SK-N-SH treated with all-trans-retinoic acid at 6 μM for 48 hours (cell line): ENCODE data around the gene GABPB2.

ENCODE experiments used
- ATAC-seq: fragments of 200-7000 bp; cut with Tn5 transposase; 3 replicates; pipeline ENCODE4 v1.9.1; 2020; ENCODE audit warnings: mild to moderate bottlenecking, moderate library complexity
- ARNTL ChIP-seq: fragments of 450-650 bp; formaldehyde crosslinking; IDR thresholded peaks from 2 replicates; pipeline ENCODE4 v1.5.0; 2020; ENCODE audit warnings: low read depth, mild to moderate bottlenecking, moderate library complexity, borderline replicate concordance
- BACH2 ChIP-seq: fragments of 250-450 bp; sonication (Bioruptor Pico); IDR thresholded peaks from 2 replicates; pipeline ENCODE4 v1.9.0; 2021; ENCODE audit warnings: mild to moderate bottlenecking, borderline replicate concordance
- CSDC2 ChIP-seq: fragments of 250-450 bp; sonication (Bioruptor Pico); IDR thresholded peaks from 2 replicates; pipeline ENCODE4 v1.5.0; 2020; ENCODE audit warnings: mild to moderate bottlenecking, moderate library complexity
- ESRRG ChIP-seq: fragments of 250-450 bp; sonication (Bioruptor Pico); IDR thresholded peaks from 2 replicates; pipeline ENCODE4 v1.6.1; 2021; ENCODE audit warnings: mild to moderate bottlenecking
- GLIS3 ChIP-seq: fragments of 250-450 bp; sonication (Bioruptor Pico); IDR thresholded peaks from 2 replicates; pipeline ENCODE4 v1.5.0; 2020; ENCODE audit warnings: mild to moderate bottlenecking, moderate library complexity
- ISL1 ChIP-seq: fragments of 250-450 bp; sonication (Bioruptor Pico); IDR thresholded peaks from 2 replicates; pipeline ENCODE4 v2.1.2; 2022; ENCODE audit warnings: mild to moderate bottlenecking, moderate library complexity
- OSR1 ChIP-seq: fragments of 250-450 bp; sonication (Bioruptor Pico); IDR thresholded peaks from 2 replicates; pipeline ENCODE4 v1.8.0; 2022; ENCODE audit warnings: moderate library complexity, mild to moderate bottlenecking, inconsistent platforms
- PPARA ChIP-seq: fragments of 250-450 bp; sonication (Bioruptor Pico); IDR thresholded peaks from 2 replicates; pipeline ENCODE4 v1.5.0; 2020; ENCODE audit warnings: mild to moderate bottlenecking, borderline replicate concordance
- SNAI2 ChIP-seq: fragments of 250-450 bp; sonication (Bioruptor Pico); IDR thresholded peaks from 2 replicates; pipeline ENCODE4 v1.5.0; 2020; ENCODE audit warnings: mild to moderate bottlenecking, moderate library complexity
- TCF4 ChIP-seq: fragments of 250-450 bp; sonication (Bioruptor Pico); IDR thresholded peaks from 2 replicates; pipeline ENCODE4 v1.8.0; 2021; ENCODE audit warnings: mild to moderate bottlenecking, moderate library complexity, borderline replicate concordance
- TOX ChIP-seq: fragments of 250-450 bp; sonication (Bioruptor Pico); IDR thresholded peaks from 2 replicates; pipeline ENCODE4 v1.8.0; 2021; ENCODE audit warnings: mild to moderate bottlenecking, moderate library complexity, borderline replicate concordance
- TSHZ2 ChIP-seq: fragments of 250-450 bp; sonication (Bioruptor Pico); IDR thresholded peaks from 2 replicates; pipeline ENCODE4 v1.5.0; 2020; ENCODE audit warnings: mild to moderate bottlenecking, moderate library complexity
- ZC3H10 ChIP-seq: fragments of 250-450 bp; sonication (Bioruptor Pico); IDR thresholded peaks from 2 replicates; pipeline ENCODE4 v1.5.1; 2021; ENCODE audit warnings: mild to moderate bottlenecking, moderate library complexity
- ZFP3 ChIP-seq: fragments of 250-450 bp; sonication (Bioruptor Pico); IDR thresholded peaks from 2 replicates; pipeline ENCODE4 v1.5.0; 2020; ENCODE audit warnings: mild to moderate bottlenecking, moderate library complexity
- ZFP30 ChIP-seq: fragments of 450-650 bp; formaldehyde crosslinking; IDR thresholded peaks from 2 replicates; pipeline ENCODE4 v1.5.0; 2022; ENCODE audit warnings: mild to moderate bottlenecking, moderate library complexity
- ZNF565 ChIP-seq: fragments of 450-650 bp; formaldehyde crosslinking; conservative IDR thresholded peaks from 2 replicates; pipeline ENCODE4 v1.5.0; 2020; ENCODE audit warnings: low read depth, mild to moderate bottlenecking, moderate library complexity
- ZNF70 ChIP-seq: fragments of 450-650 bp; formaldehyde crosslinking; IDR thresholded peaks from 2 replicates; pipeline ENCODE4 v1.5.0; 2020; ENCODE audit warnings: mild to moderate bottlenecking, moderate library complexity
- TF ChIP-seq, protein P1 (sequence below): fragments of 250-450 bp; sonication (Bioruptor Pico); IDR thresholded peaks from 2 replicates; pipeline ENCODE4 v1.8.0; 2020; ENCODE audit warnings: mild to moderate bottlenecking, moderate library complexity, borderline replicate concordance
- TF ChIP-seq, protein P2 (sequence below): fragments of 250-450 bp; sonication (Bioruptor Pico); IDR thresholded peaks from 2 replicates; pipeline ENCODE4 v1.5.1; 2020; ENCODE audit warnings: low read depth, mild to moderate bottlenecking, moderate library complexity

The GABPB2 gene

GRCh38 chr1:151167116-151167515, 96.6 kb downstream of the GABPB2 start:
- no peak for ATAC-seq
- TF ChIP-seq, protein P1, sequence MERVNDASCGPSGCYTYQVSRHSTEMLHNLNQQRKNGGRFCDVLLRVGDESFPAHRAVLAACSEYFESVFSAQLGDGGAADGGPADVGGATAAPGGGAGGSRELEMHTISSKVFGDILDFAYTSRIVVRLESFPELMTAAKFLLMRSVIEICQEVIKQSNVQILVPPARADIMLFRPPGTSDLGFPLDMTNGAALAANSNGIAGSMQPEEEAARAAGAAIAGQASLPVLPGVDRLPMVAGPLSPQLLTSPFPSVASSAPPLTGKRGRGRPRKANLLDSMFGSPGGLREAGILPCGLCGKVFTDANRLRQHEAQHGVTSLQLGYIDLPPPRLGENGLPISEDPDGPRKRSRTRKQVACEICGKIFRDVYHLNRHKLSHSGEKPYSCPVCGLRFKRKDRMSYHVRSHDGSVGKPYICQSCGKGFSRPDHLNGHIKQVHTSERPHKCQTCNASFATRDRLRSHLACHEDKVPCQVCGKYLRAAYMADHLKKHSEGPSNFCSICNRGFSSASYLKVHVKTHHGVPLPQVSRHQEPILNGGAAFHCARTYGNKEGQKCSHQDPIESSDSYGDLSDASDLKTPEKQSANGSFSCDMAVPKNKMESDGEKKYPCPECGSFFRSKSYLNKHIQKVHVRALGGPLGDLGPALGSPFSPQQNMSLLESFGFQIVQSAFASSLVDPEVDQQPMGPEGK (CRISPR knock-in tag): no peak
- no peak for TF ChIP-seq TSHZ2 (CRISPR knock-in tag)
- TF ChIP-seq OSR1: no peak
- no peak for TF ChIP-seq GLIS3 (CRISPR knock-in tag)
- TF ChIP-seq, protein P2, sequence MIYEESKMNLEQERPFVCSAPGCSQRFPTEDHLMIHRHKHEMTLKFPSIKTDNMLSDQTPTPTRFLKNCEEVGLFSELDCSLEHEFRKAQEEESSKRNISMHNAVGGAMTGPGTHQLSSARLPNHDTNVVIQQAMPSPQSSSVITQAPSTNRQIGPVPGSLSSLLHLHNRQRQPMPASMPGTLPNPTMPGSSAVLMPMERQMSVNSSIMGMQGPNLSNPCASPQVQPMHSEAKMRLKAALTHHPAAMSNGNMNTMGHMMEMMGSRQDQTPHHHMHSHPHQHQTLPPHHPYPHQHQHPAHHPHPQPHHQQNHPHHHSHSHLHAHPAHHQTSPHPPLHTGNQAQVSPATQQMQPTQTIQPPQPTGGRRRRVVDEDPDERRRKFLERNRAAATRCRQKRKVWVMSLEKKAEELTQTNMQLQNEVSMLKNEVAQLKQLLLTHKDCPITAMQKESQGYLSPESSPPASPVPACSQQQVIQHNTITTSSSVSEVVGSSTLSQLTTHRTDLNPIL (CRISPR knock-in tag): no peak
- no peak for TF ChIP-seq TCF4 (CRISPR knock-in tag)
- TF ChIP-seq ZC3H10: no peak
- no peak for TF ChIP-seq ZNF565 (CRISPR knock-in tag)
- TF ChIP-seq BACH2 (CRISPR knock-in tag): no peak
- no peak for TF ChIP-seq TOX (CRISPR knock-in tag)
- no peak for TF ChIP-seq ARNTL
- no peak for TF ChIP-seq CSDC2
- TF ChIP-seq ZFP30: no peak
- no peak for TF ChIP-seq ZNF70 (CRISPR knock-in tag)
- TF ChIP-seq ZFP3: no peak
- TF ChIP-seq SNAI2 (CRISPR knock-in tag): no peak

GRCh38 chr1:151171190-151171589, 100.6 kb downstream of the GABPB2 start:
- TF ChIP-seq TOX (CRISPR knock-in tag) (no peak), TCF4 (CRISPR knock-in tag) (no peak), OSR1 (no peak), ZFP3 (no peak), TSHZ2 (CRISPR knock-in tag) (no peak), ZNF70 (CRISPR knock-in tag) (no peak), ZNF565 (CRISPR knock-in tag) (no peak), ISL1 (CRISPR knock-in tag) (no peak), ARNTL (no peak), ZC3H10 (no peak), ESRRG (no peak), PPARA (no peak)
- TF ChIP-seq, protein P1 (CRISPR knock-in tag): no peak
- TF ChIP-seq, all 23 proteins: peak for 0
- no peak for ATAC-seq
